NCI-H1436 treated with DMSO at 0.1 percent for 48 hours (cell line): ENCODE results near the gene RFFL.
"Not testable (repeated sequence)": the region's sequence is repeated elsewhere in the genome, so short reads cannot be mapped to it uniquely, and the experiment has no call there.

Experiments used
- DNase-seq: peaks from one replicate; lab custom pipeline; 2025; lab: John Stamatoyannopoulos, UW

The RFFL gene

DNA sequence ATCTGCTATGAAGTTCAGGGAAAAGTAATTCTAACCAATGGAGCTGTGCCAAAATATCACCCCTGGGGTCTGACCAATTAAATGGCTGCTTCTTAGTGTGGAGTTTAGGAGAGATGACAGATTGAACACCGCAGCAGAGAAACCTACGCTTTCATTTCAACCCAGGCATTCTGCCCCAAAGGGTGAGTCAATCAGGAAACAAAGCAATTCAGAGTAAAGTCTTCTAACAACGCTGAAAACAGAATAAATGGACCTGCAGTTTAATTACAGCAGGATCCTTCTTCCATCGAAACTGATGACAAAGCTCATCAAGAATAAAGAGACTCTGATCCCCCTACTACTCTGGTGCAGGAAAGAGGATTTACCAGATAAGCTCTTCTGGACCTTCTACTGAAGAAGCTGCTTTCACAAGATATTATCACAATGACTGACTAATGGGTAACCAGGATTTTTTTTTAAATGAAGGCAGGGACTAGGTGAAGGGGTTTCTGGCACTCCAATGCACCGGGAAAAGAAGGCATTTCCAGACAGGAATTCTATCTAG, 16.7 kb downstream of the RFFL start:
- DNase-seq: no peak

DNA sequence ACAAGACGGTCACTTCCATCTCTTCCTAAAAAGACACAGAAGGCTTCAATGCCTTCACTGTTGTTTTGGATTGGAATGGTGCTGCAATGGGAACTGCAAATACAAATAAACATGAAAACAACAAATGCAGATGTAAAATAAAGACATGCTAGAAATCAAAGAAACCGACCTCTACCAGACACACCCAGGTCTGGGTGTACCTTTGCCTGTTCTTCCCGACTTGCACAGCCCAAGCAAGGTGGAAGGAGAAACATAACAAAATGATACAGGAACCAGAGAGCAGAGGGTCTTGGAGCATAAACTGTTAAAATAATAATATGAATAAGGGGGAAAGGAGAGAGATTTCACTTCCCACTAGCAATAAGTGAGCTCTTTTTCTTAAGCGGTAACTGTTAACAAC, 17.3 kb downstream of the RFFL start:
- DNase-seq: no peak

DNA sequence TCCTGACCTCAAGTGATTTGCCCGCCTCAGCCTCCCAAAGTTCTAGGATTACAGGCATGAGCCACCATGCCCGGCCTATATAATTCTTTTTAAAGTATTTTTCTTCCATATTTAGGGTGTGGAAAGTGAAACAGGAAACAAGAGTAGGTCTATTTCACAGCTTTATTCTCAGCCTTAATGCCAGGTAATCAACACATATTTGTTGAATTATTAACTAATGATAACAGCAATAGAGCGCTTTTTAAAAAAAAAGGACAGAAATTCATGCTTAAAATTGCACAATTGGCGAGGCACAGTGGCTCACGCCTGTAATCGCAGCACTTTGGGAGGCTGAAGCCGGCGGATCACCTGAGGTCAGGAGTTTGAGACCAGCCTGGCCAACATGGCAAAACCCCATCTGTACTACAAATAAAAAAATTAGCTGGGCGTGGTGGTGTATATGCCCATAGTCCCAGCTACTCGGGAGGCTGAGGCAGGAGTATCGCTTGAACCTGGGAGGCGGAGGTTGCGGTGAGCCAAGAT, 18.0 kb downstream of the RFFL start:
- not testable (repeated sequence) for DNase-seq

DNA sequence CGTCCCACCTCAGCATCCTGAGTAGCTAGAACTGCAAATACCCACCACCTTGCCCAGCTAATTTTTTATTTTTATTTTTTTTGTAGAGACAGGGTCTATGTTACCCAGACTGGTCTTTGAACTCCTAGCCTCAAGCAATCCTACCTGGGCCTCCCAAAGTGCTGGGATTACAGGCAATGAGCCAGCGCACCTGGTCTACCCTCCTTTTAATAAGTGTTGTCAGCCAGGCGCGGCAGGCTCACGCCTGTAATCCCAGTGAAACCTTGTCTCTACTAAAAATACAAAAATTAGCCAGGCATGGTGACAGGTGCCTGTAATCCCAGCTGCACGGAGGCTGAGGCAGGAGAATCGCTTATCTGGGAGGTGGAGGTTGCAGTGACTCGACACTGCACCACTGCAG, 19.3 kb downstream of the RFFL start:
- no peak for DNase-seq

DNA sequence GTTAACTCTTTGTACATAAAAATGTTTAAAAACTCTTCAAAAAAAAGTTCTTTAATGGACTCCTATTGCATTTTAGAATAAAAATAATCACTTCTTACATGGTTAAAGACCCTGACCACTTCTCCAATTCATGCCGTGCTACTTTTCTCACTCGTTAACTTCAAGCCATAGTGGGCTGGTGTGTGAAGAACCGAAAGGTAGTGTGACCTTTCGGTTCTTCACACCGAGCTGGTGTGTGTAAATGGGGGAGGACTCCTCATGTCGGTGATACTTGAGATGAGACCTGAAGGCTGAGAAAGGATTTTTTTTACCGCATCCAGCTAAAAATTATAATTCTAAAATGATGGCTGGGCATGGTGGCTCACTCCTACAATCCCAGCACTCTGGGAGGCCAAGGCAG, 22.1 kb downstream of the RFFL start:
- no peak for DNase-seq

DNA sequence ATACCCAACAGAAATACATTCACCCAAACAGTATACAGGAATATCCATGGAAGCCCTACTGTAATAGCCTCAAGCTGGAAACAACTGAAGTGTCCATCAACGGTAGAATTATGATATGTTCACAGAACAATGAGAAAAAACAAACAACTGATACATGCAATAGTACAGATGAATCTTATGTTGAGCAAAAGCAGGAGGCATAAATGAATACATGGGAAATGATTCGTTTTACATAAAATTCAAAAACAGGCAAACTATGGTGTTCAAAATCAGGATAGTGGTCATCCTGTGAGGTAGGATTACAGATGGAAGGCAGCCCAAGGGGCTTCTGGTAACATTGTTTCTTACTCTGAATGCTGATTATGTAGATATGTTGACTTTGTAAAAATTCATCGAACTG, 25.1 kb downstream of the RFFL start:
- DNase-seq: no peak

DNA sequence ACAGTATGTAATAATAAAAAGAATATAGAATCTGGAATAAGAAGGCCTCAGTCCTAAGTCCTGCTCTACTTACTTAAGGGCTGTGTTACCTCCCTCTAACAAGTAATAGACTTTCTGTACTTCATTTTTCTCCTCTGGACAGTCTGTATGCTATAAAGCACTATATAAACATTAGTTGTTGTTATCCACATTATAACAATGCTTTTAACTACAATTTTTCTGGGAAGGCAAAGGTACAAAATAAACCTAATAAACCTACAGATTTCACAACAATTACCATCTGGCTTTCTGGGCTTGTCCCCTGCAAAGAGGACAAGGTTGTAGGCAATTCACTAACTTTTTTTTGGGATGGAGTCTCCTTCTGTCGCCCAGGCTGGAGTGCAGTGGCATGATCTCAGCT, 32.7 kb downstream of the RFFL start:
- no peak for DNase-seq

DNA sequence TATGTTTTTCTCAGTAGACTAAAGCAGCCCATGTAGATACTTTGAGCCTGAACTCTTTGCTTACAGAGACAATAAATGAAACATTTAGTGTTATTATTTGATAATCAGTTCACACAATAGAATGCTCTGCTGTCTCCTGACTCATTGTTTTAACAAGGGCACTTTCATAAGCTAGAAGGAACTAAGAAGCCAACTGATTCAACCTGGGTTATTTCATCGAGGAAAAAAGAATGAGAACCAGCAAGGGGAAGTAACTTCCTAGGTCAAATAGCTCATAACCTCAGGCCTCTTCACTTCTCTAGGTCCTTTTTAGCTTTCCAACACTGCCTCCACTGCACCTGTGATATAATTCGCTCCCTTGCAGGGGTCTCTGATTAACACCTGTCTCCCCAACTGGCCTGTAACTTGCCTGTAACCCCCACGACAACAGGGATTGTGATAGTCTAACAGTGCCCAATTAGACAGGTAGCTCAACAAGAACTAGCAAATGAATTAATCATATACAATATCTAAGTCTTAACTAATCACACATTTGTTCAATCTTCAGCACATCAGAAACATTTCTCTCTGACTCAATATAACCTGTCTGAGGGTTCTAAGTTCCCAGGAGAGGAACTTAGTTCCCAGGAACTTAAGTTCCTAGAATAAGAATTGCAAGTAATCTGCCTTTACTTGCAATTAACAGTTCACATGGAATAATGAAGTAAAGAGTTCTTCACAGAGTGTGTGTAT, 34.8 kb downstream of the RFFL start:
- DNase-seq: no peak

DNA sequence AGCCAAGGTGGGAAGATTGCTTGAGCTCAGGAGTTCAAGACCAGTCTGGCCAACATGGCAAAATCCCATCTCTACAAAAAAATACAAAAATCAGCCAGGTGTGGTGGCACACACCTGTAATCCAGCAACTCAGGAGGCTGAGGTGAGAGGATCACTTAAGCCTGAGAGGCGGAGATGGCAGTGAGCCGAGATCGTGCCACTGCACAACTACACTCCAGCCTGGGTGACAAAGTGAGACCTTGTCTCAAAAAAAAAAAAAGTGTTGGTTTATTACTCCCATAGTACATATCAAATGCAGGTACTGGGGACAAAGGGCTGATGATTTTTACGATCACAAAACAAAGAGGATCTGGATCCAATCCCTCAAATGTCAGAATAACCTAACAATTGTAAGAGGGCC, 35.4 kb downstream of the RFFL start:
- DNase-seq: not testable (repeated sequence)

DNA sequence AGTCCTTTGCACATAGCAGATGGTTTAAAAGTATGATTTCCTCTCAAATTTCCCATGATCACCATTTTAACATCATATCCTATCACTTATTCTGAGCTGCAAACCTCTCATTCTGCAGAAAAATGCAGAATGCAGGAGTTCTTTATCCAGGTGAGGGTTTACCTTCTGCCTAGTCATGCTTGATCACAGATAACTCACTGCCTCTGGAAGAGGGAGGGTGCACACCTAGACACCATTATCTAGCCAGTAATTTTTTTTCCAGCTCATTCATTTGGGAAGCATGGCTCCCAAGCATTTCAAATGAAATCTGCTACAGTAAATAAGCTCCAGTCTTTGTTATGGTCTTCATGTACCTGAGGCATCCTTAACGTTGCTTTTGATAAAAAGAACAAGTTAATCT, 38.0 kb downstream of the RFFL start:
- DNase-seq: no peak

DNA sequence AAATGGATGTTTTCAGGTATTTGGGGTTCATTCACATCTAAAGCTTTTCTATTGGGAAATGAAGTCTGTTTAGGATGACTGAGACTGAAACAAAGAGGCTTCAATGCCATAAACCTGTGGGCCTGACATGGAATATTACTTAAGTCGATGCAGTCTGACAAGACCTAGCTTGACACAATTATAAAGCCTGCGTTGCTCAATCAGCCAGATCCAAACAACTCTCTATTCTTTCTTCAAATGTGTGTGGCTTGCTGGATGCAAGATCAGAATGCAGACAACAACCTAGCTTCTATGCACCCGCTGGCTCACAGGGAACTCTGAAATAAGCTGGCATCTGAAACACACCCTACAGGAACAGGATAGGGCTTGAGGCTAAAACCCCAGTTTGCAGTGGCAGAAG, 40.0 kb downstream of the RFFL start:
- DNase-seq: no peak

DNA sequence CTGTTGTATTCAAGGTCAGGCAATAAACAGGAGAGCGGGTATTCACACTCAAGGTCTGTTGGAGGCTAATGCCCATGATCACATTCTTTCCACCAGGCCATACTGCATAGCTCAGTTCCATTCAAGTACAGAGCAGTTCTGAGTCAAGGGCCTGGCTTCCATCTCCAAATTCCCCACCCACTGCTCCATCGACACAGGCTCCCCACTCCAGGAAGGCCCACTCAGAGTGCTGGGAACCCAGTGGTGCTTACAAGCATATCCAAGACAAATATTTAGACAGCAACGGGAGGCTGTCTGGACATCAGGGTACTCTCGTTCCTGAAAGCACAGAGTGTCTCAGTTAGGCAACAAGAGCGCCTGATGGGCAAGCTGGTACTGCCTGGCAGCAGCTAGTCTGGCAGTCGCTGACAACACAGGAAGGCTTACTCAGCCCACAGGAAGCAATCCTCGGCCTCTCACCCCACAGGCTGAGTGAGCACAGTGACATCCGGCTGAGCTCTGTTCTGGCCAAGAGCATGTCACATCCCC, 40.9 kb downstream of the RFFL start:
- no peak for DNase-seq

DNA sequence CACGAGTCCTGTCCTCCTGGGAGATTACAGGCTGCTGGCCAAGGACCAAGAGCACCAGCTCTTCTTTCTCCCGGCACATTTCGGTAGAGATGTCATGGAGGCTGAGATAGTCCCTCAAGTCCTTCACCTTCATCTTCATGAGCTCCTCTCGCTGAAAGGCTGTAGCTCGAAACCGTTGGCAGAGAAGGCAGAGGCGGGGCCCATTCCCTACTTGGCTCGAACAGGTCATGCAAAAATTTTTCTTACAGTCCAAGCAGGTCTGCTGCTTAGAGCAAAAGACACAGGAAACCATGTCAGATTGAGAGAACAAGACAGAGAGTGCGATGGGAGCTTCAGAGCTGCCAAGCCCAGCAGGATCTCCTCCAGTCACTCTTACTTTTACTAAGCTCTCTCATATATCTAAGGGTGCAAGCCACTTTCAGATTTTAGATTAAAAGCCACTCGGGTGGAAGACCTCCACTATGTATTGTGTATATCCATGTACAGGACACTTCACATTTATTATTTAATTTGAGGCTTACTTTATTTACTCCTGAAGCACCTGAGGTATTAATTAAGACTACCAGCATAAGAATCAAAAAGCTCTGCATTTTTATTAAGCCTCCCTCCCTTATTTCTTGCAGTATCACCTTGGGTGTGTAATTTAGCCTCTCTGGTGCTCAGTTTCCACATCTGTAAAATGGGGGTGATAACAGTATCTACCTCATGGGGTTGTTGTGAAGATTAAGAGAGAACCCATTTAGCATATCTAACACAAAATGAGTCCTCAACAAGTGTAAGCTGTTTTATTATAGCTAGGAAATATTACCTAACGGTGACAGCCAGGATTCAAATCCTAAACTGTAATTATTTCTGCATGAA, 41.8 kb downstream of the RFFL start:
- DNase-seq: no peak

DNA sequence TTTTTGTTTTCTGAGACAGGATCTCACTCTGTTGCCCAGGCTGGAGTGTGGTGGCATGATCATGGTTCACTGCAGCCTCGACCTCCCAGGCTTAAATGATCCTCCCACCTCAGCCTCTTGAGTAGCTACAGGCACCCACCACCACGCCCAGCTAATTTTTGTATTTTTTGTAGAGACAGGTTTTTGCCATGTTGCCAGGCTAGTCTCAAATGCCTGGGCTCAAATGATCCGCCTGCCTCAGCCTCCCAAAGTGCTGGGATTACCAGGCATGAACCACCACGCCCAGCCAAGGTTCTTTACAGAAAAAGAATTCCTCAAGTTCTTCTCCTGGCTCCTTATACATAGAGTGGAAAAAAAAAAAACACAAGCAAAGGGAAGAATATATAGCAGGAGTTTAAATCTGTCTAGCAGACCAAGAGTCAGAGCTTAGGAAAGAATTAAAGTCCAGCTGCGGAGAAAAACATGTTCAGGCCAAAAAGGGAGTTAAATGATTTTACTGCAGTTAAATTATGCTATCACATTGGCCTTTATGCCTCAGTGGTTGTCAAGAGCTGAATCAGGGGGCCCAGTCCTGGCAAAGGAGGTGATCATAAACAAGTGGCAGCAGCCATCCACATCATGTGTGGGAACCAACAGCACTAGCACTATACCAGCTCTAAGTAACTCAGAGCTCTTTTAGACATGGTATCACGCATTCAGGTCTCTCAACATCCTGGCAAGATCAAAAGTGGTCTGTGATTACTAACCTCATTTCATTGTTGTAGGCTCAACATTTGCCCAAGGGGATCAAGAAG, 43.9 kb downstream of the RFFL start:
- DNase-seq: no peak

DNA sequence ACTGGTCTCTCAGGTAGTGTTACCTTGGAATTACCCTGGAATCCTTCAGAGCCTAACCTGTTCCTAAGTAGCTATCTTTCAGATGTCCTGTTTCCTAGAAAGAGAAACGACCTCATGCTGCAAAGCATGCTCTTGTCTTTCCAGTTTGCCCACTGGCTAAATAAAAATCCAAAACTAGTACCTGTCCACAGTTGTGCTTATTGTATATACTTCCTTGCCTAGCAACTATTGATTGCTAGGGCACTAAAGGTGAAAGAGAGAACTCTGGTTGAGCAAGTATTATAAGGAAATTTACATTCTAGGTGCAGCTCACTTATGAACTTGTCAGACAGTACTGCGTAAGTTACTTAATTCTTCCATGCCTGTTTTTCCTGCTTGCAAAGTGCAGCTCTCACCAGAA, 44.7 kb downstream of the RFFL start:
- no peak for DNase-seq

DNA sequence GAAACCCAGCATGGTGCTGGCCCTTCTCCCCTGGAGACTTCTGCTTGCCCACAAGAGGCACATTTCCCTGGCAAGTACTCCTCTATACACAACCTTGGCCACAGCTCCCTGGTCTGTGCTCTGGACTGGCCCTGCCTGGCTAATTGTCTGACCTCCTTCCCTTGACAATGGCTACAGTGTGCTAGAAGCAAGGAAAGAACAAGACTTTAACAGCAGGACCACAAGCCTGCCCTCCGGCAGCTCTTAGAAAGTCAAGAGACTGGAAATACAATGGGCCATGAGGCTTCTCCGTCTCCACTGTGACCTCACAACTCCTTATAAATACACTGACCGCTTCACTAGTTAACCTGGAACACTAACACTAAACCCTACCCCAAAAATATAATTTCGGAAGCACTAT, 46.5 kb downstream of the RFFL start:
- no peak for DNase-seq

DNA sequence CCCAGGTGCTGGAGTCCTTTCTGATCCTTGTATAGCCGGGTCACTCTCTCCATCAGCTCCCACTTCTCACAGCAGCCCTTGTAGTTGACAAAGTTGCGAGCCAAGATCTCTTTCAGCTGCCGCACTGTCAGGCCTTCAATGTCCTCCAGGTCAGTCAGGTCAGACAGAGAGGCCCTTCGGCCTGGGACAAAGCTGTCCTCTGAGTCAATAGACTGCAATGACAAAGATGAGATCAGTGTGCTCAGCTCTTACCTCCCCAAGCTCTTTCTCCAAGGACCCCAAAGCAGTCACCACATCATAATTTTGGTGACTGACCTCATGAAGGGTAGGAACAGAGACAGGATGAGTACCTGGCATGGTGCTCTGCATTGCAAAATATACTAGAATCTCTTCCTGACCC, 47.1 kb downstream of the RFFL start:
- DNase-seq: no peak

DNA sequence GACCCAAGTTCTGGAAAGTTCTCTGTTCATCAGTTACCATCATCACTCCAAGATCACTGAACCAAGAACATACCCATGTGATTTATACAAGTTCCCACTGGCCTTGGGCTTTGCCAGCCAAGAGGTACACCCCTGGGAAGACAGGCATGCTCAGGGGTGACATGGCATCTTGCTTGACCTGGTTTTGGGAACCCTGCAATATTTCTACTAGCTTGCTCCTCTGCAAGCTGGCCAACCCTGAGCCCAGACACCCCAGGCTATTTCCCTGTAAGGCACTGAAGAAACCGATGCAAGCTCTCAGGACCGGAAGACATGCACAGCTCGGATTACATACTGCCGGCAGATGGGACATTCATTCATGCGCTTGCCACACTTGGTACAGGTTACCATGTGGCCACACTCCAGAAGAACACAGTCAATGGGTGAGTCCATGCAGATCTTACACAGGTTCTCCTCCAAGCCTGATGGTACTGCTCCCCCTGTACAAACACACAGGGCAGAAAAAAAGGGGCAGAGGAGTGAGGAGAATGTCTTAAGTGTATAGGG, 51.8 kb downstream of the RFFL start:
- no peak for DNase-seq

DNA sequence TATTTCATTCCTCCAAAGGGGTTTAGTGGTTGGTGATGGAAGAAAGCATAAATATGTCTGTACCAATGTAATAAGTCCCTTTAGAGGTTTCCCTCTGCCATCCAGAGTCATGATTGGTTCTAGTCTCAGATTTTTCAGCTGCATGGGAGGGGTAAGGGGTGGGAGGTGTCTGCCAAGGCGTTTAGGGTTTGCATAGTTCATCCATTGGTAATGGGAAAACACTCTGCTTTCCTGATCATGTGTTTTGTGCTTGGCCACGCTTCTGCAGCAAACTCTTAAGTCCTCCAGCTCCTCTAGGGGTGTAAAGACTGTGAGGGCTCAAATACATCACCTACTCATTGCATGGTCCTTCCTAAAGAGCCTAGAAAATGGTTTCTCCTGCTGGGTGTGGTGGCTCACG, 53.4 kb downstream of the RFFL start:
- DNase-seq: no peak

DNA sequence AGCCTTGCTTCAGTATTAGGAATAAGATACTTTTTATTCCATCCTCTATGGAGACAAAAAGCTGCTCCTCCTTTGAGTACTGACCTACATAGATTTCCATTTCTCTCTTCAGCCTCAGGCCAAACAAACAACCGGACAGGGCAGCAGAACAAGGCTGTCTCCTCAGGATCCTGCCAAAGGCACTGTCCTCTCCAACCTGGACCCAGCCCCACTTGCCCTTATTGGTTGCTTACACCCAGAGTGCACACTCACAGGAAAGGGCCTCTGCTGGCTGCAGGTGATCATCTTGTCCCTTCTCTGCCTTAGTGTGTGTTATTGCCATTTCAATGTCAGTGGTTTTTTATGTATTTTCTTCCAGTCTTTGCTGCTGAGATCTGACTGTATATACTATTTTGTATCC, 56.5 kb downstream of the RFFL start:
- DNase-seq: no peak

DNA sequence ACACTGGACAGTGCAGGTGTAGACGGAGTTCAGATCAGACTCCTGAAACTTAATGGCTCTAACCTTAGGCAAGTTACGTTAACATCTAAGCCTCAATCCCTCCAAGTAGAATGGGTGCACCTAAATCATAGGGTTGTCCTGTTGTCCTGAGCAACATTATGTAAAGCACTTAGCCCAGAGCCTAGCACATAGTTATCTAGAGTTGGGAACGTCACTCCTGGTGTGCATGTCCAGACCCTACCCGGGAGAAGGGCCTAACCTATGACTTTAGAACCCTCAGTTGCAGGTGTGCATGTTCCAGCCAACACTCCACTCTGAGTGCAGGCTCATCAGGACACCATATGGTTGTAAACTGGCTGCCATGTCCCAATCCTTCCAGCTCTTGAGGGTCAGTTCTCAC, 57.2 kb downstream of the RFFL start:
- no peak for DNase-seq

DNA sequence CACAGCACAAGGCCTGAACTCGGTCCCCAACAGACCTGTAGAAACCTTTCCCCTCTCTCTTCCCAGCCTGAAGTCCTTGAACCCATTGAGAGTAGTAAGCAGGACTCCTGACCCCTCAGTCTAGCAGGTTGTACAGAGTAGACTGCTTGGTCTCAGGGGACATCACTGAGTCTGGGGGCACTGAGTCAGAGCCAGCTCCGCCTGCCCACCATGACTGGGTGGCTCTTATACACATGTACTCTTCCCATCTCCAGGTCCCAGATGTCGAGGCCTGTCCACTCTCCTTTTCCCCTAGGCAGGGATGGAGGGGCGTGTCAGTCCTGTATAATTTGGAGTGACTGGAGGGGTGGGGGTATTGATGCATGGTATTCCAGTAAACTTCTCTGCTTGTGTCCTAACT, 59.7 kb downstream of the RFFL start:
- DNase-seq: no peak
